ENCODE measurements around the gene RSBN1L.

Gene RSBN1L

GRCh38 chr7:77808517-77808916 is 112.3 kb downstream of the RSBN1L start:
- no peak for DNase-seq (ENCODE audit: low read depth)

- DNase-seq (ENCODE audit: low read depth), result no peak
Measured at GRCh38 chr7:77811516-77812289, 115.4 kb downstream of the RSBN1L start.

DNA sequence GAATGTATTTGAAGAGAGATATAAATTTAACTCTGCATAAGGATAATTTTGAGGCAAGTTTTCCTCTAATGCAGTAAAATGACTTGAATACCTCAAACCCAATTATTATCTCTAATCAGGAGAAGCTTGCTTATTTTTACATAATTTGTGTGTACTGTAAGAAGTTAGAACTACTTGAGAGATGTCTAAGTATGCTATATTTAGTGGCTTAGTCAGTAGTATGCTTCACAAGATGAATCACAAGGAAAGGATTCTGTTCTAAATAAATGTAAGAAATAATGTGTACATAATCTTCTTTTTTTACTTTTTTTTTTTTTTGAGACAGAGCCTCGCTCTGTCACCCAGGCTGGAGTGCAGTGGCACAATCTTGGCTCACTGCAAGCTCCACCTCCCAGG is 116.0 kb downstream of the RSBN1L start:
- DNase-seq (ENCODE audit: low read depth), result no peak

GRCh38 chr7:77813180-77813579 is 116.9 kb downstream of the RSBN1L start:
- DNase-seq (ENCODE audit: low read depth), result no peak

DNA sequence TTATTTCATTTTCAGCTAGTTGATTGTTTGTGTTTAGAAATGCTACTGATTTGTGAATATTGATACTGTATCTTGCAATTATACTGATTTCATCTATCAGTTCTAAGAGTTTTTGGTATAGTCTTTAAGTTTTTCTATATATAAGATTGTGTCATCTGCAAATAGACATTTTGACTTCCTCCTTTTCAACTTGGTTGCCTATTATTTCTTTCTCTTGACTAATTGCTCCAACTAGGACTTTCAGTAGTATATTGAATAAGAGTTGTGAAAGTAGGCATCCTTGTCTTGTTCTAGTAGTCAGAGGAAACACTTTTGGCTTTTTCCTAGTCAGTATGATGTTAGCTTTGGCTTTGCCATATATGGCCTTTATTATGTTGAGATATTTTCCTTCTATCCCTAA is 122.8 kb downstream of the RSBN1L start:
- DNase-seq (ENCODE audit: low read depth), result no peak

- DNase-seq (ENCODE audit: low read depth), result no peak
Measured at GRCh38 chr7:77820967-77821366, 124.7 kb downstream of the RSBN1L start.

DNA sequence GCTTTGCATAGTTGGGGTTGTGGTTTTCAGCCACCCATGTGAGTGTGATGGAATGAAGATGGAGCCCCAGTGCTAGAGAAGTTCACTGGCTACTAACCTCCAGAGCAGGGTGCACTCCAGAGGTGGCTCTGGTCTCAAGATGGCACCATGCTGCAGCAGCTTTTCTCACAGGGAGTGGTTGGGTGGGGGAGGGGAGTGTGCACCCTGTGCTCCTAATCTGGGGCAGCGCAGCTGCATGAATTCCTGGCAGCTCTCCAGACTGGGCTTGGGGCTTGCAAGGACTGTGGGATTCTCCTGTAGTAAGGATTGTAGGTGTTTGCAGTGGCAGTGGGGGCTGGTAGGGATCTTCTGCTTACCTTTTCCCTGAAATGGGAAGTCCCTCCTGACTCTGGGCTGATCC is 126.0 kb downstream of the RSBN1L start:
- no peak for DNase-seq (ENCODE audit: low read depth)

DNA sequence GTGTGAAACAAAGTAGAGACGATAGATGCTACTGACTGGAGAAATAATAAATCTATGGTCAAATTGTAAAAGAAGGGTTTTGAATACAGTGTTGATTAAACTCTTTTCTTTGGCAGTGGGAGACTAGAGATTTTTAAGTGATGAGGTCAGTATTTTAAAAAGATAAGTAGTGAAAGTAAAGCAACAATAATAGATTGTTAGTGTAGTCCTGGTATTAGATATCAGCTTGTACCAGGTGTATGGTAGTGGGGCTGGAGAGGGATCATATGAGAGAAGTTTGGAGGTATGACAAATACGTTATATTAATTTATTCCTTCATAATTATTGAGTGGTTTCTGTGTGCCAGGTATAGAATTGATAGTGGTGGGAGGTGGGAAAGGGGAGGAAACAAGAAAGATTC is 127.5 kb downstream of the RSBN1L start:
- DNase-seq (ENCODE audit: low read depth), result no peak

- no peak for DNase-seq (ENCODE audit: low read depth)
Measured at GRCh38 chr7:77824636-77825035, 128.4 kb downstream of the RSBN1L start.

- DNase-seq (ENCODE audit: low read depth), result no peak
Measured at GRCh38 chr7:77825131-77825530, 128.9 kb downstream of the RSBN1L start.

DNA sequence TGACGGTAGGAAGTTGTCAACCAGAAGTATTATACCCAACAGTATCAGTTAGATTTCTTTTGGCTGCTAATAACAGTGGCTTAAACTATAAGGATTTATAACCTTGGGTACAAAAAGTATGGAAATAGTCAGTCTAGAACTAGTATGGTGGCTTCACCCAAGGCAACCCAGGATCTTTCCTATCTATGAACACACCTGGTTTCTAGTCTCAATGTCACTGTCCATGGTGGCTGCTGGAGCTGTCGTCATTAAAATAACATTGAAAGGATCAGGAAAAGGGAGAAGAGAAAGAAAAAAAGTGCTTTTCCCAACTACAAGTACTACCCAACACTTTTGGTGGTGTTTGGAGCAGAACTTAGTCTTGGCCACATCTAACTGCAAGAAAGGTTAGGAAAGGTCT is 130.0 kb downstream of the RSBN1L start:
- DNase-seq (ENCODE audit: low read depth), result no peak

DNA sequence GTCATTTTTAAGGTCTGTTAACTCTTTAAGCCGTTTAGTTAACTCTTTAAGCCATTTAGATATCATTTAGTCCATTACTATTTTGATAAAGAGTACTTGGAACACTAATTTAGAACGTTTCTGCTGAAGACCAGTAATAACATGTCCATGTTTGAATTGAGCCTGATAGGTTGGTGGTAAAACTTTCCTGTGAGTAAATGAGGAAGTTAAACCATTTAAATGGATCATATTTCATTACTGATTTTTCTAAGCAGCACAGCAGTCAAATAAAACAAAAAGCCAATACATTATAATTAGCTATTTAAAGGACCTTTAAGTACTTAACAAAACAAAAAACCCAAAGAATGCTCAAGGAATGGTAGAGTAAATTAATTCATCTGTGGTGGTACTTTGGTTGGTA is 131.7 kb downstream of the RSBN1L start:
- DNase-seq (ENCODE audit: low read depth), result no peak

DNA sequence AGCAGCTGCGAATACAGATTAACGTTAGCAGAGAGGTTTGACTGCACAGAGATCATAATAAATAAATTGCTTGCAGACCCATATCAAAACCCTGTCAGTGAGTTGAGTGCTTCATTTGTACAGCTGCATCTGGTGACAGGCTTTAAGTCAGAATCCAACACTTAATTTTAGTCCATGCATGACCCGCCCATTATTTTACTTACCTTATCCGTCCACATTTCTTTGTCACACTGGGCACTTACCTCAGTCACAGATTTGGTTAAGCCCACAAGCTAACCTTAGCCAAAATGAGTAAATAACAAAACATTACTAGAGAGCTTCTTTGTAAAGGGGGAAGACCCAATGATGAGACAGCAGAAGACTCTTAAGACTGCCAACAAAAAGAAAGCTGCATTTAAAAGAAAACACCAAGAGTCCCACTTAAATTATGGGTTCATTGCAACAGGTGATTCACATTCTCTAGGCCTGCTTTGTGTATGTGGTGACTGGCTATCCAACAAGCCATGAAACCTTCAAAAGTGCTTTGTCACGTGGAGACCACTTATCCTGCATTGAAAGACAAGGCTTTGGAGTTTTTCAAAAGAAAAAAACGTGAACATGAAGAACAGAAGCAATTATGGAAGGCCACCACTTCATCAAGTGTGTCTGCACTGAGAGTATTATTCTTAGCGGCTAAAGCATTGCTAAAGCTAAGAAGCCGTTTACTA is 134.5 kb downstream of the RSBN1L start:
- no peak for DNase-seq (ENCODE audit: low read depth)

DNA sequence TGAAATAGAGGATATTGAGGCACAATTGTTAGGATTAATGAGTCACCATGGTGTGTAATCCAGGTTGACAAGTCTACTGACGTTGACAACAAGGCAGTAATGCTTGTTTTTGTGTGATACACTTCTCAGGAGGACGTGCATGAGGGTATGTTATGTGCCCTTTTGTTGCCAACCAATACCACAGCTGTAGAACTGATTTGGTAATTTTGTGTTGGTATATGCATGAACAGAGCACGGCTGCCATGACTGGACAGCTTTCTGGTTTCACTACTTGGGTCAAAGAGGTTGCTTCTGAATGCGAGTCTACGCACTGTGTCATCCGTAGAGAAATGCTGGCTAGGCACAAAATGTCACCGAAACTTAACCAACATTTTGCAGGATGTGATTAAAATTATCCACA is 135.2 kb downstream of the RSBN1L start:
- DNase-seq (ENCODE audit: low read depth), result no peak

DNA sequence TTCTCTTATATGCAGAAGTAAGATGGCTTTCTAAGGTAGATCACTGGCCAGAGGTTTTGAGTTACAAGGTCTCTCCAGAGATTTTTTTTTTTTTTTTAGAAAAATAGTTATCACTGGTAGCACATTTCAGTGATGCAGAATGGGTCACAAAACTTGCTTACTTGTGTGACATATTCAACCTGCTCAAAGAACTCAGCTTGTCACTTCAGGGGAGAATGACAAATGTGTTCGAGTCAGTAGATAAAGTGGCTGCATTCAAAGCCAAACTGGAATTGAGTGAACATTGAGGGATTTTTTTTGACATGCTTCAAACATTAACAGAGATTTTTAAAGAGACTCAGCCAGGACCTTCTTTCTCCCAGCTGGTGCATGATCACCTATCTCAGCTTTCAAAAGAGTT is 135.7 kb downstream of the RSBN1L start:
- DNase-seq (ENCODE audit: low read depth), result no peak
